GM21723 (cell line): ENCODE measurements around the gene CCAR1.
"Not testable (repeated sequence)": the region's sequence is repeated elsewhere in the genome, so short reads cannot be mapped to it uniquely, and the experiment has no call there.

Experiments
- ATAC-seq: cut with Tn5 transposase; IDR thresholded peaks from one replicate; pipeline ENCODE4 v1.9.1; 2021; ENCODE audit warnings: mild to moderate bottlenecking, moderate library complexity; ENCODE audit not compliant: unreplicated experiment

The CCAR1 gene

GRCh38 chr10:68756246-68756645, 35.2 kb downstream of the CCAR1 start:
- no peak for ATAC-seq

- no peak for ATAC-seq
Observed at GRCh38 chr10:68756766-68757165, 35.7 kb downstream of the CCAR1 start.

- no peak for ATAC-seq
Observed at GRCh38 chr10:68759223-68759863, 38.3 kb downstream of the CCAR1 start.

DNA sequence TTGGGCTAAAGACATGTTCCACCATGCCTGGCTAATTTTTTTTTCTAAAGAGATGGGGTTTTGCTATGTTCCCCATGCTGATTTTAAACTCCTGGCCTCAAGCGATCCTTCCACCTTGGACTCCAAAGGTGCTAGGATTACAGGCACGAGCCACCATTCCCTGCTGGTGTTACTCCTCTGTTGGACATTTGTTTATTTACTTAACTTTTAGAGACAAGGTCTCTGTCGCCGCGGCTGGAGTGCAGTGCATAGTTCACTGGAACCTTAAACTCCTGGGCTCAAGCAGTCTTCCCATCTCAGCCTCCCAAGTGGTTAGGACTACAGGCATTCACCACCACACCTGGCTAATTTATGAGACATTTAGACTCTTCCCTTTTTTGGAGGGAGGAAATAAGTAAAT, 38.9 kb downstream of the CCAR1 start:
- no peak for ATAC-seq

GRCh38 chr10:68767407-68767806, 46.4 kb downstream of the CCAR1 start:
- ATAC-seq = not testable (repeated sequence)

GRCh38 chr10:68781613-68782574, 60.9 kb downstream of the CCAR1 start:
- no peak for ATAC-seq

DNA sequence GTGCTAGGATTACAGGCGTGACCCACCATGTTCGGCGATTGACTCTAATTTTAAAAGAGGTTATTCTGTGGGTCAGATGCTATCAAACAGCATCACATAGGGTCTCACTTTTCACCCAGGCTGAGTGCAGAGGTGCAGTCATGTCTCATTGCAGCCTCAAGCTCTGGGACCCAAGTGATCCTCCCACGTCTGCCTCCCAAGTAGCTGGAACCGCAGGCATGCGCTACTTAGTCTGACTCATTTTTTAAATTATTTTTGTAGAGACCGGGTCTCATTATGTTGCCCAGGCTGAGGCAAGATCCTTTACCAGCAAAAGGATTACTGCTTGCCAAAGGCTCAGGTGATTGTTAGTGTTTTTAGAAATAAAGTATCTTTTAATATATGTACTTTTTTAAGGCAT, 63.4 kb downstream of the CCAR1 start:
- no peak for ATAC-seq

DNA sequence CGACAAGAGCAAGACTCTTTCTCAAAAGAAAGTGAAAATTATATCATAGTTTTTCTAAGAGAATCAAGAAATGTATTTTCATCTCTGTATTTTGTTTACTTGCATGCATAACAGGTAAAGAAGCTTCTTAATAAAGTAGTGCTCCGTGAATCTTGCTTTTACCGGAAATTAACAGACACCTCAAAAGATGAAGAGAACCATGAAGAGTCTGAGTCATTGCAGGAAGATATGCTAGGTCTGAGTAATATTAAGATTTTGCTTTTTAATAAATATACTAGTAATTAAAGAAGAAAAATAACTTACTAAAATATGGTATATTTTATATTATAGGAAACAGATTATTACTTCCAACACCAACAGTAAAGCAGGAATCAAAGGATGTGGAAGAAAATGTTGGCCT, 66.8 kb downstream of the CCAR1 start:
- no peak for ATAC-seq

DNA sequence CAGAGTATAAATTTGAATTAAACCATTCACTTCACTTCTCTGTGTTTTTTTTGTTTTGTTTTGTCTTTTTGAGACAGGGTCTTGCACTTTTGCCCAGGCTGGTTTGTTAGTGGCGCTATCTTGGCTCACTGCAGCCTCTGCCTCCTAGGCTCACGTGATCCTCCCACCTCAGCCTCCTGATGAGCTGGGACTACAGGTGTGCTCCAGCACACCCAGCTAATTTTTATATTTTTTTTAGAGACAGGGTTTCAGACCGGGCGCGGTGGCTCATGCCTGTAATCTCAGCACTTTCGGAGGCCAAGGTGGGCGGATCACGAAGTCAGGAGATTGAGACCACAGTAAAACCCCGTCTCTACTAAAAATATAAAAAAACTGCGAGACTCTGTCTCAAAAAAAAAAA, 69.4 kb downstream of the CCAR1 start:
- no peak for ATAC-seq

GRCh38 chr10:68792115-68792514, 71.1 kb downstream of the CCAR1 start:
- no peak for ATAC-seq

GRCh38 chr10:68795886-68796532, 75.0 kb downstream of the CCAR1 start:
- ATAC-seq = no peak

GRCh38 chr10:68796605-68797004, 75.6 kb downstream of the CCAR1 start:
- no peak for ATAC-seq

GRCh38 chr10:68800211-68800610, 79.2 kb downstream of the CCAR1 start:
- ATAC-seq = no peak

- ATAC-seq = no peak
Observed at GRCh38 chr10:68804692-68805091, 83.7 kb downstream of the CCAR1 start.

GRCh38 chr10:68810830-68811229, 89.8 kb downstream of the CCAR1 start:
- not testable (repeated sequence) for ATAC-seq

DNA sequence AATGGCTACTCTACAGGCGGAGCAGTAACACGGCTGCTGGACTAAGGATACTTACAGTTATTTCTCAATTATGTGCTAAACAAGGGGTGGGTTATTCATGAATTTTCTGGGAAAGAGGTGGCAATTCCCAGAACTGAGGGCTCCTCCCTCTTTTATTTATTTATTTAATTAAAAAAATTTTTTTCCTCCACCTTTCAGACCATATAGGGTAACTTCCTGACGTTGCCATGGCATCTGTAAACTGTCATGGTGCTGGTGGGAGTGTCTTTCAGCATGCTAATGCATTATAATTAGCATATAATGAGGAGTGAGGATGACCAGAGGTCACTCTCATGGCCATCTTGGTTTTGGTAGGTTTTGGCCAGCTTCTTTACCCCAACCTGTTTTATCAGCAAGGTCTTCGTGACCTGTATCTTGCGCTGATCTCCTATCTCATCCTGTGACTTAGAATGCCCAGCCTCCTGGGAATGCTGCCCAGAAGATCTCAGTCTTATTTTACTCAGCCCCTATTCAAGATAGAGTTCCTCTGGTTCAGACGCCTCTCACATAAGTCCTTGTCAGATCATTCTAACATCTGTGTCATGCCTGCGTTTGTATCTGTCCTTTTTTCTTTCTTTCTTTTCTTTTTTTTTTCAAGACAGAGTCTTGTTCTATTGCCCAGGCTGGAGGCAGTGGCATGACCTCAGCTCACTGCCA, 90.4 kb downstream of the CCAR1 start:
- no peak for ATAC-seq

DNA sequence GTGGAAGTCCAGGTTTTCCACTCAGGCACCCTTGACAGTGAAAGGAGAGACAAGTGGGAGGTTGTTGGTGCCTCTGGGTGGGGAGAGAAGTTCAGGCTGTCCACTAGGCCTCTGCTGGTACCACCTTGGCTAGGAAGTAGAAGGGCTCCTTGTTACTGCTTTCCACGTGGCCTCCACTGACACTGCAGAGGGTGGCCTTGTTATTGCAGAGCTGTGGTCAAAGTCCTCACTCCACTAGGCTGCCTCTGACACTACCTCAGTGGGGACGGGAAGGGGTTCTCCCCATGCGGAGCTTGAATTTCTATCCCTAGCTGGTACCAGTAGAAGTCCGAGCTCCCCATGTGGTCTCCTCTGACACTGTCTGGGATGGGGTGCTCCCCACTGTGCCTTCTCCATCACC, 91.4 kb downstream of the CCAR1 start:
- ATAC-seq = no peak

DNA sequence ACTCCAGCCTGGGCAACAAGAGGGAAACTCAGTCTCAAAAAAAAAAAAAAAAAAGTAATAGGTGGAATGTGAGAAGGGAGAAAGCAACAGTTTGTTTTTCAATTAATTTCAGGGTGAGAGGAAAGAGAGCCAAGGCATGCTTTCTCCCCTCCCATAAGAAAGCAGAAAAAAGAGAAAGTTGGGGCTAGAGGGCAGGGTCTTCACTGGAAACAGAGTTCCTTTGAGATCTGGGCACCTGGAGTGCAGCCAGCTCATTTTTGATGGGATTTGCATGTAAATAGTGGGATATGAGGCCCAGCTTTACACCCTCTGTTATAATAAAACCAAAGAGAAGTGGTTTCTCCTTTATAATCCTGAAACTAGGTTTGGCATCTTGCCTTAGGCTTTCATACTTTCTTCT, 92.5 kb downstream of the CCAR1 start:
- ATAC-seq = no peak

GRCh38 chr10:68816796-68817412, 95.9 kb downstream of the CCAR1 start:
- no peak for ATAC-seq

DNA sequence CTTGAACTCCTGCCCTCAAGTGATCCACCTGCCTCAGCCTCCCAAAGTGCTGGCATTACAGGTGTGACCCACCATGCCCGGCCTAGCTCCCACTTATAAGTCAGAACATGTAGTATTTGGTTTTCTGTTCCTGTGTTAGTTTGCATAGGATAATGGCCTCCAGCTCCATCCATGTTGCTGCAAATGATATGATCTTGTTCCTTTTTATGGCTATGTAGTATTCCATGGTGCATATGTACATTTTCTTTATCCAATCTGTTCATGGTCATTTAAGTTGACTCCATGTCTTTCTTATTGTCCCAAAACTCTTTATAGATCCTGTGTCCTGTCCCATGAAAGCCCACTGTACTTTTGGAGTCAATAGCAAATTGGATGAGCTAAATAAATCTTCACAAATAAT, 99.3 kb downstream of the CCAR1 start:
- not testable (repeated sequence) for ATAC-seq

- ATAC-seq = not testable (repeated sequence)
Observed at GRCh38 chr10:68822626-68823025, 101.6 kb downstream of the CCAR1 start.
